Stimulated activated CD4-positive, alpha-beta T cell treated with anti-CD3 and anti-CD28 coated beads, Interleukin-4, amount 100 ng/mL, for 48 hours (primary cell): ENCODE data around the gene TFR2.

Experiments
- DNase-seq, 2 donors: peaks; one replicate each; pipeline ENCODE4 v3.0.0-alpha.2; 2020; ENCODE audit warnings: low read depth in 2 of 2

Gene TFR2

DNA sequence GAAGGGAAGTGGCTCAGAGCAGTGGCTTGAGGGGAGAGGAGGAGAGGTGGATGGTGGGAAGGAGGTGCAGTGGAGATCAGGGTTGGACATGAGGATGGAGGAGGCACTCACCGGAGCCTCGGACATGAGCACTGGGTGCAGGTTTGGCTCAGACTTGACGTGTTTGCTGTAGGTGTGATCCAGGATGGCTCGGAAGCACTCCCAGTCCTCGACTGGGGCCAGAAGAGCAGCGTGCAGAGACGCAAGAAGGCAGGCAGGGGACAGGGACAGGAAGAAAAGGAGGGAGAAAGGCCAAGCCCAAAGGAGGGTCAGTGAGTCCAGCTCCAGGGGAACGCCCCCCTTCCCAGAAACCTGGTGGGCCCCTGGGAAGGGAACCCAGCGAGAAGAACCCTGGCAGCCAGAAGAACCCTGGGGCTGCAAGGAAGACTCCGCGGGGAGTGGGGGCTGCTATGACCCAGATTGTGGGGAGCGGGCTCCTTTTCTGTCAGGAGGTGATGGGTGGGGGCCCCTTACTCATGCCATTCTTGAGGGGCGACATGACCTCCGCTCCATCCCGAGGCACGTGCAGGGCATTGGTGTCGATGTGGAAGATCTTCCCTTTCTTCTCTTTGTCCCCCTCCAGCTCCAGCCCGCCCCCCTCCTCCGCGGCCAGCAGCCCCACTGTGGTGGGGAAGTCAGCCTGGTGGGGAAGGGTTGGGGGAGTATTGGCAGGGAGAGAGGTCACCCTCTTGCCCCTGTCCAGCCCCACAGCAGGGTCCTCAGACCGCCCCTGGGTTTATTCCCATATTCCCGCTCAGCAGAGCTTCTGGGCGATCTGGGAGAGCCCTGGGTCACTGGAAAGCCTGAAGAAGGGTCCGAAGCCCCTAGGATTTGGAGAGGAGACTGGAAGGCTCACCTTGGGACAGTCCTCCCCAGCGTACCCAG lies 13.8 kb upstream of the TFR2 start:
- no peak for DNase-seq

- no peak for DNase-seq
Measured at GRCh38 chr7:100649826-100650565, 8.6 kb upstream of the TFR2 start.

GRCh38 chr7:100642534-100642907 lies 1.2 kb upstream of the TFR2 start:
- peak; percentile 22 to 27 for DNase-seq

DNA sequence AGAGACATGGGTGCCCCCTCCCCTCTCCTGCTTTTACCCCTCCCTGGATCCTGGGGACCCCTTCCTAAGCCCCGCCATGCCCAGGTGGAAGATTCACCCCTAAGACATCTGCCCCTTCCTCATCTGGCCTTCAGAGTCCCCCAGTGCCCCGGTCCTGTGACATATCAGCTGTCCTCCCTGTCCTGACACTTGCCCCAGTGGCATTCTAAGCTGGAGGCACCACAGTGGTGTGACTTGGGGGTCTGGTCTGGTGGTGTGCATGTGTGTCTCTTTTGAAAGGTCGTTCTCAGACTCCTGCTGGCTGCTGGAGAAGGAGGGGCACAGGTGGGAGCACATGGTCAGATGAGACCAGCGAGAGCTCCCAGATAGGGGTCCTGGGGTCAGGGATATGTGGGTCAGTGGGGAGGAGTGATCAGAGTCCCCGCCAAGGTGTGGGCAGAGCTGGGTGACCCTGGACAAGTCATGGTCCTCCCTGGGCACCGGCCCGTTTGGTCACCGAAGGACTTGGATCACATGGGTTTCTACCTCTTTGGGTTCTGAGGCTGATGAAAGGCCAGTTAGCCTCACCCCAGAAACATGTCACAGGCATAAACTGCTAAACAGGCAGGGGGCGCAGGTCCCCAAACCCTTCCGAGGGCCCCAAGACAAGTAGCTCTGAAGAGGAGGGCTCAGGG lies 645 bp upstream of the TFR2 start:
- no peak for DNase-seq

DNA sequence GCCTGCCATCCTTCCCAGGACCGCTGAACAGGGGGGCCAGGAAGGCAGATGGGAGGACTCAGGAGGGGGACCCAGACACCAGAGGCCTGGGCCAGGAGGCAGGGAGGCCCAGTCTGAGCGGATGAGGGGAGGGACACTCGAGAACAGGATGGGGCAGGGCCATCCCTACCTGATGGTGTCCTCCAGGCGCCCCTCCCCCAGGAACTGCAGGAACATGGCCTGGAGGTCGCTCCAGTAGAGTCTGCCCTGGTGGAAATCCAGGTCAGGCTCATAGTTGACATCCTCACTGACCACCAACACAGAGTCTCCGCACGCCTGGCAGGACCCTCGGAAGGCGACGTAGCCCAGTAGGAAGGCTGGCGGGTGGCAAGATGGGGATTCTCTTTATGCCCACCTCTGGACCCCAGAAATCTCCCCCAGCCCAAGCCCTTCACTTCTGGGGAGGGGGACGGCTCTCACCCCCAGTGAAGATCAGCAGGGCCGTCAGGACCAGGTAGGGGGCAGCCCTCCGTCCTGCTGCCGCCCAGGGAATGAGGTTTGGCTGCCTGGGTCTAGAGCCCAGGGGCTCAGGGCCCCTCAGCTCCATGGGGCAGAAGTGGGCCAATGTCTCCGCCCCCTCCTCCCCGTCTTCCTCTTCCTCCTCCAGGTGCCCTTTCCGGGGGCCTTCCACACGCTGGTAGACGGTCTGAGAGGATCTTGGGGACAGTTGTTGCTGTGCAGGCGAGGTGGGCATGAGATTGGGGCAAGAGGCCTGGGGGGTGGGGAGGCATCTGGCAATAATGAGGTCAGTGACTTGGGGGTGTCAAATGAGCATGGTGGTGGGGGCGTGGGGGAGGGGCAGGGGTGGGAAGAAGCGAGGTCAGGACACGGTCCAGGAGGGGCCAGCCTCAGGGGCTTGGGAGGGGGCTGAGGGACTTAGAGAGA lies 573 bp downstream of the TFR2 start:
- DNase-seq = no peak

- DNase-seq = no peak
Measured at GRCh38 chr7:100639995-100640516, 1.3 kb downstream of the TFR2 start.

DNA sequence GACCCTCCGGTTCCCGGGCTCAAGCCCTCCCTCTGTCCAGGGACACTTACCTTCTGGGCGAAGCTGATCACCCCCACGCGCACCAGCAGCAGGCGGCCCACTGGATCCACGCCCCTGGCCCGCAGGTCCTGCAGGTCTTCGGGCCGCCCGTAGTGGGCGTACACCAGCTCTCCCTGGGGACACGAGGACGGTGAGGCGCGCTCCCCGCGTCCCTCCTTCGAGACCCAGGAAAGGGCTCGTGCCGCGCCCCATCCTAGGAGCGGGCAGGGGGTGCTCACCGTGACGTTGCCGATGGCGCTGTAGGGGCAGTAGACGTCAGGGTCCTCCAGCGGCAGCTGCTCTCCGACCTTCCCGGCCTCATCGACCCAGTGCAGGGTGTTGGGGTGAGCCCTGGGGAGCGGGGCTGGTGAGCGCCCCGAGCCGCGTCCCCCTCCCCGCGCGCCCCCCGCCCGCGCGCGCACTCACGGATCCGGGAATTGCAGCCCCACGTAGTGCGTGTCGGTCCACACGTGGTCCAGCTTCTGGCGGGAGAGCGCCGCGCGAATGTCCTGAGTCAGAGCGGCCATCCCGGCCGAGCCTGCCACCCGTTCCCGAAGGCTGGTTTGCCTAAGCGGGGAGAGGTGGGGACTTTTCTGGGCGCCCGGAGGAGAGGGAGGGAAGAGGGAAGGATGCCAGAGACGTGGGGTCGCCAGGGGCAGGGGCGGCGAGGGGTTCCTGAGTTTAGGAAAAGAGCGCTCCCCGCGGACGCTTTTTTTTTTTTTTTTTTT lies 8.2 kb downstream of the TFR2 start:
- peak; percentile 39 to 63 for DNase-seq

DNA sequence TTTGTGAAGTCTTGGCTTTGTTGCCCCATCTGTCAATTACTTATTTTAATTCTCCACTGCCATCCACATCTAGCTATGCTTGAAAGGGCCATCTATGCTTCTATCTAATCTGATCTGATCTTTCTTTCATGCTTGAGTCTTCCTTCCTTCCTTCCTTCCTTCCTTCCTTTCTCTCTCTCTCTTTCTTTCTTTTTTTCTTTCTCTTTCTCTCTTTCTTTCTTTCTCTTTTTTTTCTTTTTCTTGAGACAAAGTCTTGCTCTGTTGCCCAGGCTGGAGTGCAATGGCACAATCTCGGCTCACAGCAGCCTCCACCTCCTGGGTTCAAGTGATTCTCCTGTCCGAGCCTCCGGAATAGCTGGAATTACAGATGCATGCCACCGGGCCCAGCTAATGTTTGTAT lies 11.3 kb downstream of the TFR2 start:
- DNase-seq = no peak

DNA sequence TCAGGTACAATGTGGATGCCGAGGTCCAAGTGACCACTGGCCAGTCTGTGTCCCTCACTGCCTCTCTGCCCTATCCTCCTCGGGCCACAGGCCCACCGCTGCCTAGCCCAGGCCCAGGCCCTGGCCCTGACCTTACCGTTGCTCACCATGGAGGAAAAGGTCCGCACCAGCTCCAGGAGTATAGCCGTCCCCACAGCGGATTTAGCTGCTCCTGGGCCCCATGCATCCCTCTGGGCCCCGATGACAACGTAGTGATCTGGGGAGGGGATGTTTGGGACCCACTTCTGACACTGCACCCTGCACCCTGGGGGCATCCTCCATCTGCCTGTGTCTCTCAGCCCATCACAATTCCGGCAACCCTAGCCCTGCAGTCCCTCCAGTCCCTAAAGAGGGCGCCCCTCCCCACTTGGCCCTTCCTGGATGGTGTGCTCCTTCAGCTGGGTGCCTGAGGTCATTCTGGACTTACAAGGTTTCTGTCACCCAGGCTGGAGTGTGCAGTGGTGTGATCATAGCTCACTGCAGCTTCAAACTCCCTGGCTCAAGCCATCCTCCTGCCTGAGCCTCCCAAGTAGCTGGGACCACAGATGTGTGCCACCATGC lies 12.1 kb downstream of the TFR2 start:
- no peak for DNase-seq

DNA sequence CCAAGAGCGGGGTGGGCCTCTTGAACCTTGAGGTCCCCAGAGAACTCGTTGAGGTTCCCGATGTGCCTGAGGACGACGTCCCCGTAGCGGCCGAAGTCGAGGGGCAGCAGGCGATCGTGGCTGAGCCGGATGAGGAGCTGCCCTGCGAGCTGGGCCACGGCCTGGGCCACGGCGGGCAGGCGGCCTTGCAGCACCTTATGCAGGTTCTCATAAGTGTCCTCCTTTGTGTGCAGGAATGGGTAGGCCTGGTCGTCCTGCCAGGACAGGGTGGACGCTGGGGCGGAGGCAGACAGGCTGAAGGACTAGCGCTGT lies 14.2 kb downstream of the TFR2 start:
- DNase-seq = no peak

- peak; percentile 83 to 88 for DNase-seq
Measured at GRCh38 chr7:100626530-100627237, 14.7 kb downstream of the TFR2 start.

GRCh38 chr7:100626055-100626454 lies 15.3 kb downstream of the TFR2 start:
- DNase-seq = no peak

DNA sequence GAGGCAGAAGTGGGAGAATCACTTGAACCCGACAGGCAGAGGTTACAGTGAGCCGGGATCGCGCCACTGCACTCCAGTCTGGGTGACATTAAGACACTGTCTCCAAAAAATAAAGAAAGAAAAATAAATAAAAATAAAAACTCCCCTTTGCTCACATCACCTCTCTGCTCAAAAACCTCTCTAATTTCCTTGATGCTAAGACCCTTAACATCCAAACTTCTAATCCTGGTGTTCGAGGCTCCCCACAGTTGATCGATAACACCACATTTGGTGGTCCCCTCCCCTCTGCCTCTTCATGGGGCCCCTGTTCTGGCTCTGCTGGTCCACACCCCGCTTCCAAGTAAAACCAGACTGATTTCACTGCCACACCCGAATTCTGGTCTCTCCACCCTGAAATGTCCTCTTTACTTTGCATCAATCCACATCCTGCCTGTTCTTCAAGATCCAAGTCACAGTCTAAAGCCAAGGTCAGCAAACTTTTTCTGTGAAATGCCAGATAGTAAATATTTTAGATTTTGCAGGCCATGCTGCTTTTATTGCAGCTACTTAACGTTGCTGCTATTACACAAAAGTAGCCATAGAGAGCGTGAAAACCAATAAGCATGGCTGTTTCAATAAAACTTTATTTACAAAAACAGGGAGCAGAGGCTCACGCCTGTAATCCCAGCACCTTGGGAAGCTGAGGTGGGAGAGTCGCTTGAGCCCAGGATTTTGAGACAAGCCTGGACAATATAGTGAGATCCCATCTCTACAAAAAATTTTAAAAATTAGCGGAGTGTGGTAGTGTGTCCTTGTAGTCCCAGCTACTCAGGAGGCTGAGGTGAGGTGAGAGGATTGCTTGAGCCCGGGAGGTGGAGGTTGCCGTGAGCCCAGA lies 17.2 kb downstream of the TFR2 start:
- DNase-seq = no peak

DNA sequence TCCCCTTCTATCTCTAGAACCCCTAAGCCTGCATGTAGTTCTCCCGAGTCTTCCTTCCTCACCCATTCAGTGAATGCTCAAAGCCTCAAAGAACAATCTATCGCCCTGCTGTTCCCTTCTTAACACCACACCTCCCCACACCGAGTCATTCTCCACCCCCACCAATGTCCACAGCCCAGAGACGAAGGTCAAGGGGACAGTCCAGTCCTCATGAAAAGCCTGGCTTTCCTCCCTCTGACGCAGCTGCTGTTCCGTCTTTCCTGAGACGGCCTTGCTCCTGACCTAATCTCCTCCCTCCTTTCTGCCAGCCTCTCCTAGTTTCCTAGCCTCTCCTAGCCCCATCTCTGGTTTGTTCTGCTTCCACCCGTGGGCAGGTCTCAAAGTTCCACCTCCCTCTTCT lies 19.8 kb downstream of the TFR2 start:
- DNase-seq = no peak

DNA sequence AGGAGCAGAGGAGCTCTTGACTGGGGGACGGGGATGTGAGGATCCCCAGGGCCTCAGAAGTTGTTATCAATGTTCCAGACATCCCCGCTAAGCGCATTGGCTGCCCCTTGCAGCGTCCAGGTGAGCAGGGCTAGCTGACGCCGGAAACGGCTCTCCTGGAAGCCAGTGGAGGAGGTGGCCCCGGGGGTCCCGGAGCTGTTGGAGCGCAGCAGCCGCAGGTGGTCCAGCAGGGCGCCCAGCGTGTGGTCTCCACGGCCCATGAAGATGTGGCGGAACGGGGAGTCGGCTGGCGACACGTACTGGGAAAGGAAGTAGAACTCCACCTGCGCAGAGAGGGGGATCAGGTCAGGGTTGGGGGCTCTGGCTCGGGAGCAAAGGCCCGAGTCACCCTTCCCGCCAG lies 20.5 kb downstream of the TFR2 start:
- DNase-seq = no peak

- no peak for DNase-seq
Measured at GRCh38 chr7:100620239-100620638, 21.1 kb downstream of the TFR2 start.

GRCh38 chr7:100614308-100614861 lies 27.0 kb downstream of the TFR2 start:
- DNase-seq = no peak
